ENCODE results near the gene TTL. TPM values are rescaled to one million over a fixed set of nuclear protein-coding genes. Genes with fewer than 3 reads are reported as not detected.

The TTL gene
- total and polyA plus RNA-seq, 2 of the 13 experiments (the other 11 are each of a cell fraction or from before 2014, with no cell fraction given) = 19.0 to 59.8 TPM

- TF ChIP-seq JUND (CRISPR knock-in tag; IDR thresholded peaks at IDR 0.05) (peak; percentile 70; the same call in 1 of the 2 replicates), ZNF260 (CRISPR knock-in tag; IDR thresholded peaks at IDR 0.05; ENCODE audit: borderline replicate concordance, low read depth) (peak; percentile 77; the same call in 1 of the 2 replicates), ZNF329 (CRISPR knock-in tag; IDR thresholded peaks at IDR 0.05; ENCODE audit: low read depth) (peak; percentile 88), THYN1 (CRISPR knock-in tag; IDR thresholded peaks at IDR 0.05; ENCODE audit: borderline replicate concordance, low read depth) (peak; percentile 59; the same call in 1 of the 2 replicates), FOXJ3 (CRISPR knock-in tag; IDR thresholded peaks at IDR 0.05; ENCODE audit: borderline replicate concordance) (peak; percentile 67; the same call in 1 of the 2 replicates), SSRP1 (CRISPR knock-in tag; IDR thresholded peaks at IDR 0.05) (no peak), ZNF335 (CRISPR knock-in tag; IDR thresholded peaks at IDR 0.05) (peak; percentile 81), ZNF20 (CRISPR knock-in tag; IDR thresholded peaks at IDR 0.05) (no peak), ZNF691 (CRISPR knock-in tag; IDR thresholded peaks at IDR 0.05; ENCODE audit: borderline replicate concordance, low read depth) (peak; percentile 82; the same call in 1 of the 2 replicates), TSC22D2 (CRISPR knock-in tag; IDR thresholded peaks at IDR 0.05; ENCODE audit: borderline replicate concordance) (peak; percentile 87), ATAD3A (CRISPR knock-in tag; IDR thresholded peaks at IDR 0.05) (0 out of 2 replicates have a peak, but pooled peaks have one; percentile 35), ZBTB42 (CRISPR knock-in tag; IDR thresholded peaks at IDR 0.05) (0 out of 2 replicates have a peak, but pooled peaks have one; percentile 48), HHEX (CRISPR knock-in tag; IDR thresholded peaks at IDR 0.05) (no peak), ZNF788 (CRISPR knock-in tag; IDR thresholded peaks at IDR 0.05; ENCODE audit: borderline replicate concordance) (peak; percentile 72; the same call in 1 of the 2 replicates), CBX5 (CRISPR knock-in tag; IDR thresholded peaks at IDR 0.05; ENCODE audit: borderline replicate concordance) (peak; percentile 97), GTF3A (CRISPR knock-in tag; conservative IDR thresholded peaks at IDR 0.05) (peak; percentile 45; the same call in 1 of the 2 replicates), MTA1 (CRISPR knock-in tag; IDR thresholded peaks at IDR 0.05; ENCODE audit: borderline replicate concordance) (peak; percentile 96), YEATS2 (CRISPR knock-in tag; IDR thresholded peaks at IDR 0.05; ENCODE audit: borderline replicate concordance) (peak; percentile 86), ISX (CRISPR knock-in tag; conservative IDR thresholded peaks at IDR 0.05) (peak; percentile 96; the same call in 1 of the 2 replicates), ZNF546 (CRISPR knock-in tag; conservative IDR thresholded peaks at IDR 0.05) (peak; percentile 95), ZNF556 (CRISPR knock-in tag; IDR thresholded peaks at IDR 0.05; ENCODE audit: borderline replicate concordance) (peak; percentile 89; the same call in 1 of the 2 replicates), ZNF773 (CRISPR knock-in tag; IDR thresholded peaks at IDR 0.05; ENCODE audit: borderline replicate concordance) (peak; percentile 96)
- TF ChIP-seq, protein P1, sequence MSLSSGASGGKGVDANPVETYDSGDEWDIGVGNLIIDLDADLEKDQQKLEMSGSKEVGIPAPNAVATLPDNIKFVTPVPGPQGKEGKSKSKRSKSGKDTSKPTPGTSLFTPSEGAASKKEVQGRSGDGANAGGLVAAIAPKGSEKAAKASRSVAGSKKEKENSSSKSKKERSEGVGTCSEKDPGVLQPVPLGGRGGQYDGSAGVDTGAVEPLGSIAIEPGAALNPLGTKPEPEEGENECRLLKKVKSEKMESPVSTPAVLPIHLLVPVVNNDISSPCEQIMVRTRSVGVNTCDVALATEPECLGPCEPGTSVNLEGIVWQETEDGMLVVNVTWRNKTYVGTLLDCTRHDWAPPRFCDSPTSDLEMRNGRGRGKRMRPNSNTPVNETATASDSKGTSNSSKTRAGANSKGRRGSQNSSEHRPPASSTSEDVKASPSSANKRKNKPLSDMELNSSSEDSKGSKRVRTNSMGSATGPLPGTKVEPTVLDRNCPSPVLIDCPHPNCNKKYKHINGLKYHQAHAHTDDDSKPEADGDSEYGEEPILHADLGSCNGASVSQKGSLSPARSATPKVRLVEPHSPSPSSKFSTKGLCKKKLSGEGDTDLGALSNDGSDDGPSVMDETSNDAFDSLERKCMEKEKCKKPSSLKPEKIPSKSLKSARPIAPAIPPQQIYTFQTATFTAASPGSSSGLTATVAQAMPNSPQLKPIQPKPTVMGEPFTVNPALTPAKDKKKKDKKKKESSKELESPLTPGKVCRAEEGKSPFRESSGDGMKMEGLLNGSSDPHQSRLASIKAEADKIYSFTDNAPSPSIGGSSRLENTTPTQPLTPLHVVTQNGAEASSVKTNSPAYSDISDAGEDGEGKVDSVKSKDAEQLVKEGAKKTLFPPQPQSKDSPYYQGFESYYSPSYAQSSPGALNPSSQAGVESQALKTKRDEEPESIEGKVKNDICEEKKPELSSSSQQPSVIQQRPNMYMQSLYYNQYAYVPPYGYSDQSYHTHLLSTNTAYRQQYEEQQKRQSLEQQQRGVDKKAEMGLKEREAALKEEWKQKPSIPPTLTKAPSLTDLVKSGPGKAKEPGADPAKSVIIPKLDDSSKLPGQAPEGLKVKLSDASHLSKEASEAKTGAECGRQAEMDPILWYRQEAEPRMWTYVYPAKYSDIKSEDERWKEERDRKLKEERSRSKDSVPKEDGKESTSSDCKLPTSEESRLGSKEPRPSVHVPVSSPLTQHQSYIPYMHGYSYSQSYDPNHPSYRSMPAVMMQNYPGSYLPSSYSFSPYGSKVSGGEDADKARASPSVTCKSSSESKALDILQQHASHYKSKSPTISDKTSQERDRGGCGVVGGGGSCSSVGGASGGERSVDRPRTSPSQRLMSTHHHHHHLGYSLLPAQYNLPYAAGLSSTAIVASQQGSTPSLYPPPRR (CRISPR knock-in tag; IDR thresholded peaks at IDR 0.05; ENCODE audit: borderline replicate concordance) = peak; percentile 64; the same call in 1 of the 2 replicates
- TF ChIP-seq, protein P2, sequence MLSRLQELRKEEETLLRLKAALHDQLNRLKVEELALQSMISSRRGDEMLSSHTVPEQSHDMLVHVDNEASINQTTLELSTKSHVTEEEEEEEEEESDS (CRISPR knock-in tag; IDR thresholded peaks at IDR 0.05; ENCODE audit: borderline replicate concordance) = peak; percentile 78; the same call in 1 of the 2 replicates
Measured at GRCh38 chr2:112542123-112542983, 60.4 kb downstream of the TTL start, which contains the start of gene POLR1B (continued).
